PC-3 (cell line): ENCODE measurements around the gene LZTFL1. TPM values are rescaled to one million over a fixed set of nuclear protein-coding genes. Genes with fewer than 3 reads are reported as not detected.

Experiments used
- ATAC-seq: fragments of 200-7000 bp; cut with Tn5 transposase; 2 replicates; pipeline ENCODE4 v1.9.1; 2020; ENCODE audit warnings: mild to moderate bottlenecking, moderate library complexity
- BruUV-seq: library from RNA; stranded (reverse); fragments of 400-500 nt; replicated peaks from 2 replicates; lab custom pipeline; 2021; lab: Mats Ljungman, UMichigan
- CTCF ChIA-PET: fragments of 300-600 bp; sonication (Branson Sonifier 250); formaldehyde crosslinking; loops from one replicate; lab custom pipeline; 2022; ENCODE audit warnings: antibody characterized with exemption; lab: Charles Lee
- POLR2A ChIA-PET: fragments of 300-600 bp; sonication (Branson Sonifier 250); formaldehyde crosslinking; loops from one replicate; lab custom pipeline; 2022; ENCODE audit warnings: antibody characterized with exemption; ENCODE audit not compliant: unreplicated experiment; lab: Charles Lee
- DNase-seq: peaks from one replicate; pipeline ENCODE4 v3.0.0-alpha.2; 2015
- H2AFZ ChIP-seq: fragments of 300-600 bp; sonication (generic); 2 replicates; pipeline ENCODE4 v1.6.0; 2016; ENCODE audit warnings: antibody characterized with exemption, low read length
- H3F3A ChIP-seq: fragments of 300-600 bp; sonication (generic); one replicate; pipeline ENCODE4 v1.6.0; 2017; ENCODE audit warnings: antibody characterized with exemption, low read length, control low read depth, mild to moderate bottlenecking; ENCODE audit not compliant: unreplicated experiment
- H3K27ac ChIP-seq: fragments of 300-600 bp; sonication (generic); 2 replicates; pipeline ENCODE4 v1.5.1; 2016; ENCODE audit warnings: mild to moderate bottlenecking, low read length
- H3K27me3 ChIP-seq: fragments of 300-600 bp; sonication (generic); 2 replicates; pipeline ENCODE4 v1.6.1; 2016; ENCODE audit warnings: low read length, mixed read lengths
- H3K36me3 ChIP-seq: fragments of 300-600 bp; sonication (generic); 2 replicates; pipeline ENCODE4 v1.6.1; 2016; ENCODE audit warnings: low read depth, mixed run types, low read length, mixed read lengths
- H3K4me1 ChIP-seq: fragments of 300-600 bp; sonication (generic); 2 replicates; pipeline ENCODE4 v1.5.1; 2016; ENCODE audit warnings: low read length; ENCODE audit not compliant: insufficient read depth
- H3K4me2 ChIP-seq: fragments of 300-600 bp; sonication (generic); 2 replicates; pipeline ENCODE4 v1.6.0; 2016; ENCODE audit warnings: low read length
- H3K4me3 ChIP-seq: fragments of 300-600 bp; sonication (generic); 2 replicates; pipeline ENCODE4 v1.5.1; 2016; ENCODE audit warnings: mild to moderate bottlenecking, low read length, mixed read lengths
- H3K79me2 ChIP-seq: fragments of 300-600 bp; sonication (generic); 2 replicates; pipeline ENCODE4 v1.6.1; 2017; ENCODE audit warnings: low read length, mixed read lengths
- H3K9ac ChIP-seq: fragments of 300-600 bp; sonication (generic); 2 replicates; pipeline ENCODE4 v1.6.0; 2016; ENCODE audit warnings: mild to moderate bottlenecking, low read length
- H3K9me2 ChIP-seq: fragments of 300-600 bp; sonication (generic); replicated peaks from 2 replicates; pipeline ENCODE4 v1.6.1; 2016; ENCODE audit warnings: mixed run types, low read length, mixed read lengths
- H3K9me3 ChIP-seq: fragments of 300-600 bp; sonication (generic); 2 replicates; pipeline ENCODE4 v1.6.1; 2016; ENCODE audit warnings: low read length, mixed read lengths
- H4K20me1 ChIP-seq: fragments of 300-600 bp; sonication (generic); 2 replicates; pipeline ENCODE4 v1.6.1; 2016; ENCODE audit warnings: low read length, mixed read lengths
- EZH2 ChIP-seq: fragments of 300-600 bp; sonication (generic); IDR thresholded peaks from one replicate; pipeline ENCODE4 v1.6.1; 2017; ENCODE audit warnings: antibody characterized with exemption, mild to moderate bottlenecking, low read length; ENCODE audit not compliant: unreplicated experiment
- EZH2phosphoT487 ChIP-seq: fragments of 300-600 bp; sonication (generic); IDR thresholded peaks from 2 replicates; pipeline ENCODE4 v1.6.1; 2018; ENCODE audit warnings: mild to moderate bottlenecking, antibody characterized with exemption, low read length, borderline replicate concordance
- intact Hi-C: fragments of 100-400 bp; cut with micrococcal nuclease; formaldehyde crosslinking; loops from 2 replicates; pipeline ENCODE4 v1.9.0; 2023
- total RNA-seq: library from RNA; depleted of rRNA; stranded (reverse); fragments of >200 nt; gene quantifications from 2 replicates; pipeline ENCODE4 v1.2.3, GENCODE V29; 2014
- TF ChIP-seq, protein P1 (sequence below): fragments of 300-600 bp; sonication (generic); conservative IDR thresholded peaks from 2 replicates; pipeline ENCODE4 v1.5.1; 2017; ENCODE audit warnings: antibody characterized with exemption, low read depth, mild to moderate bottlenecking, low read length

LZTFL1 gene
- total RNA-seq, 1 experiment from 2014 or later: 14.2 TPM

DNA sequence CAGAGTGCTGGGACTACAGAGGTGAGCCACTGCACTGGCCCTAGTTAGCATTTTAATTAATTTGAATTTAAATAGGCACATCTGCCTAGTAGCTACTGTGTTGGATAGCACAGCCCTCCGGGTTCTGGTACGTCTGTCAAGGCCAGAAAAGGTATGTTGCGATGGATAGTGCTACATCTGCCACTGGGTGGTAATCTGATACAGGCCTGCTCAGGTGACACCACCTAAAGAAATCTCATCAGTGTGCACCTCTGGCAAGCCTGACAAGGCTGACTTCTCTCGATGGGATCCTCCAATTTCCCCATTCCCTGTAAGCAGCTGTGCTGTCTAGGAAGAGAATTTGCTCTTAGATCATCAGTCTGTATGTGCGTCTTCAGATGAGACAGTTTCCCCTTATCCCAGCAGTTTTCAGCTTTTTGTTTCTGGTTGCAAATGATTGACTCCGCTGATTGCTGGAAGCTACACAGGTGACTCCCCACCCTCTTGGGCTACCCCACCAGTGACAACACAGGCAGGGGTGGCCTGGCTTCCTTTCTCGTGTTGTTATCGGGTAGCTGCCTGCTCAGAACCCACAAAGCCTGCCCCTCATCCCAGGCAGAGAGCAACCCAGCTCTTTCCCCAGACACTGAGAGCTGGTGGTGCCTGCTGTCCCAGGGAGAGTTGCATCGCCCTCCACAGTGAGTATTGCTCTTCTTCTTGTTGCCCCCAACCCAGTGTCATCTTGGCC lies 44.2 kb upstream of the LZTFL1 start, which contains the start of gene CCR9:
Gene CCR9, plus strand, starts transcription at position 565 of the 727 bp plus-strand sequence. CDS start 8,391 bp downstream, outside the sequence.
- ChIA-PET CTCF (interaction anchor here (0.6 kb wide), 1 partner anchor 33 kb away, joined by 4 read pairs; no protein-coding TSS in a partner anchor), POLR2A (no interaction called here)
- DNase-seq: no peak
- H3K4me1 ChIP-seq: peaks cover 29% of the 10 kb centered on the region
- no peak within 1 kb of the TSS for H3K4me3 ChIP-seq
- intact Hi-C loops: no loop called here
- H3K9me2 ChIP-seq: no peaks in the 10 kb centered on the region
- no peak for TF ChIP-seq EZH2
- H3K9me3 ChIP-seq: no peaks in the 10 kb centered on the region
- no peaks in the 10 kb centered on the region for H4K20me1 ChIP-seq
- no peaks in the 10 kb centered on the region for H3K36me3 ChIP-seq
- no TSS peak for BruUV-seq
- H3K27me3 ChIP-seq: no peaks in the 10 kb centered on the region
- no peaks in the 10 kb centered on the region for H3K79me2 ChIP-seq
- peaks cover 4% of the 10 kb centered on the region for H3F3A ChIP-seq
- H3K27ac ChIP-seq: peak within 1 kb of the TSS; percentile 26; the same call in 1 of the 2 replicates
- ATAC-seq: no peak
- peak within 1 kb of the TSS; percentile 29; the same call in 1 of the 2 replicates for H3K4me2 ChIP-seq
- H2AFZ ChIP-seq: 0 out of 2 replicates have a peak within 1 kb of the TSS, but pooled peaks have one; percentile 27
- H3K9ac ChIP-seq: no peak within 1 kb of the TSS

DNA sequence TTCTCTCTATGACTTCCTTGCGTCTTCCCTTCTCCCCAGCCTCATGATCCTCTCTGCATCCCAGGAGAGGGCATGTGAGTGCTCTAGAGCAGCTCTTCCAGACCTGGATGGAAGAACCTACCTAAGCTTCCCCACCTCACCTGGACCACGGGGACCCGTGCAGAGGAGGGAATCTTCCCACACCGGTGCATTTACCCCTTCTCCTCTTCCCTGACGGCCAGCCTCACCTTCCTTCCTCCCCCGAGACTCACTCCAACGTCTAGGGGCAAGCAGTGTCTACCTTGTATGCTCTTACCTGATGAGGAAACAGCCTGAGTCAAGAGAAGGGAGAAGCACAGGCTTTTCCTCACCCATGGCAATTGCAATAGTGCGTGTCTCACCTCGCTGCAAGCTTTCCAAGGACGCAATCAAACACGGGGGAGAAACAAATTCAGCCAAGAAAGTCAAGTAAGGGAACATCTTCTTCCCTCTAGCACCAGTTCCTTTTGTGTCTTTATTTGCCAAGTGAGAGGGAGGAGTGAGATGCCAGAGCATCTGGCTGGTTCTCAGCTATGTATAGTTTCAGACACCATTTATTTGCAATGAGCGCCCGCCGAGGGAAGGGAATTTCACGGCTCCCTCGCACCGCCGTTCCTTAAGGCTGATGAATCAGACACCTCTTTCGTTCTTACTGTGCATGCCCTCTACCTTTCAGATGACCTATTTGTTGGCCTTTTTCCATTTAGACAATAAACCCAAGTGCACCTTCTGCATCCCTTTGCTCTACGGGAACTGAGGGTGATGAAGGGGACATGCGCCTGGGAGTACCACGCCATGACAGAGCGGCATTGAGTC lies 42.7 kb upstream of the LZTFL1 start:
- Histone ChIP-seq H2AFZ (no peak overlapping the region), H3K9me3 (no peaks in the 10 kb centered on the region), H4K20me1 (no peaks in the 10 kb centered on the region), H3K79me2 (no peaks in the 10 kb centered on the region), H3K9ac (no peak overlapping the region), H3K4me2 (no peak overlapping the region), H3K4me3 (no peak overlapping the region), H3K27ac (no peak overlapping the region), H3K4me1 (peaks cover 36% of the 10 kb centered on the region), H3K9me2 (no peaks in the 10 kb centered on the region), H3F3A (peaks cover 4% of the 10 kb centered on the region), H3K27me3 (no peaks in the 10 kb centered on the region), H3K36me3 (no peaks in the 10 kb centered on the region)
- TF ChIP-seq EZH2: no peak
- TF ChIP-seq, protein P1, sequence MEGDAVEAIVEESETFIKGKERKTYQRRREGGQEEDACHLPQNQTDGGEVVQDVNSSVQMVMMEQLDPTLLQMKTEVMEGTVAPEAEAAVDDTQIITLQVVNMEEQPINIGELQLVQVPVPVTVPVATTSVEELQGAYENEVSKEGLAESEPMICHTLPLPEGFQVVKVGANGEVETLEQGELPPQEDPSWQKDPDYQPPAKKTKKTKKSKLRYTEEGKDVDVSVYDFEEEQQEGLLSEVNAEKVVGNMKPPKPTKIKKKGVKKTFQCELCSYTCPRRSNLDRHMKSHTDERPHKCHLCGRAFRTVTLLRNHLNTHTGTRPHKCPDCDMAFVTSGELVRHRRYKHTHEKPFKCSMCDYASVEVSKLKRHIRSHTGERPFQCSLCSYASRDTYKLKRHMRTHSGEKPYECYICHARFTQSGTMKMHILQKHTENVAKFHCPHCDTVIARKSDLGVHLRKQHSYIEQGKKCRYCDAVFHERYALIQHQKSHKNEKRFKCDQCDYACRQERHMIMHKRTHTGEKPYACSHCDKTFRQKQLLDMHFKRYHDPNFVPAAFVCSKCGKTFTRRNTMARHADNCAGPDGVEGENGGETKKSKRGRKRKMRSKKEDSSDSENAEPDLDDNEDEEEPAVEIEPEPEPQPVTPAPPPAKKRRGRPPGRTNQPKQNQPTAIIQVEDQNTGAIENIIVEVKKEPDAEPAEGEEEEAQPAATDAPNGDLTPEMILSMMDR: no peak
- no peak for TF ChIP-seq EZH2phosphoT487
- intact Hi-C loops: loop anchor here (5.0 kb wide), 1 partner anchor 42 kb away; the partner anchor contains the start of gene LZTFL1
- ATAC-seq (no peak), DNase-seq (no peak)
- no TSS peak for BruUV-seq
- ChIA-PET CTCF (no interaction called here), POLR2A (no interaction called here)
